GM12874 (cell line): ENCODE data around the gene MVD.

Source experiments
- CTCF ChIP-seq: IDR thresholded peaks from 2 replicates; pipeline ENCODE4 v1.5.1; 2011; ENCODE audit warnings: low read depth, mild to moderate bottlenecking, control low read depth, low read length, moderate library complexity; ENCODE audit not compliant: insufficient read depth

MVD gene

GRCh38 chr16:88677721-88678120 is 14.8 kb upstream of the MVD start:
- no peak for TF ChIP-seq CTCF

DNA sequence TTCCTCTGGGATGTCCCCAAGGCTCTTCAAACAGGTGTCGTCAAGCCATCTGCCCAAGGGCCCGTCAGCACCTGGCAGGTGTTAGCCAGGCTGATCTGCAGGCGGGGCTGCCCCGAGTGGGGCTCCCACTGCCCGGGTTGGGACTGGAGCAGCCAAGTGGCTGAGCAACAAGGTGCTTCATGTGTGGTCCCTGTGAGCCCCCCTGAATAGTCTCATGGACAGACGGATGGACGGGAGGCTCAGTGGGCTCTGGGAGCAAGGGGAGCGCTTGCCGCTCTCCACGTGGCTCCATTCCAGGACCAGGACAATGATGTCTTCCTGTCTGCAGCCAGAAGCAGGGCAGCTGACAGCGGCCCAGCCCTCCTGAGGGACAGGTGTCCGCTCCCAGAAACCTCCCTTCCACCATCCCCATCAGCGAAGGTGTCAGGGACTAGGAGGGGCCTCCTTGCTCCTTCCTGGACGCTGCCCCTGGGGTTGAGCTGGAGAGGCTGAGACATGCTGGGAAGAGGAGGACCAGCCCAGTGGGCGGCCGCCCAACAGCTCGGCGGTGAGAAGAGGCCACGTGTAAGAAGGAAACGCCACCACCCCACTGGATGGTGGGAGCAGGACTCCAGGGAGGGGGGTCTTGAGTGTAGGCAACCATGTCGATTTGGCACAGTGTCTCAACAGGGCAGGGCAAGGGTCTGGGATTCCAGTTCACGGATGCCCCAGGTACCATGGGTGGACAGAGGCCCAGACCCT is 13.8 kb upstream of the MVD start:
- no peak for TF ChIP-seq CTCF

DNA sequence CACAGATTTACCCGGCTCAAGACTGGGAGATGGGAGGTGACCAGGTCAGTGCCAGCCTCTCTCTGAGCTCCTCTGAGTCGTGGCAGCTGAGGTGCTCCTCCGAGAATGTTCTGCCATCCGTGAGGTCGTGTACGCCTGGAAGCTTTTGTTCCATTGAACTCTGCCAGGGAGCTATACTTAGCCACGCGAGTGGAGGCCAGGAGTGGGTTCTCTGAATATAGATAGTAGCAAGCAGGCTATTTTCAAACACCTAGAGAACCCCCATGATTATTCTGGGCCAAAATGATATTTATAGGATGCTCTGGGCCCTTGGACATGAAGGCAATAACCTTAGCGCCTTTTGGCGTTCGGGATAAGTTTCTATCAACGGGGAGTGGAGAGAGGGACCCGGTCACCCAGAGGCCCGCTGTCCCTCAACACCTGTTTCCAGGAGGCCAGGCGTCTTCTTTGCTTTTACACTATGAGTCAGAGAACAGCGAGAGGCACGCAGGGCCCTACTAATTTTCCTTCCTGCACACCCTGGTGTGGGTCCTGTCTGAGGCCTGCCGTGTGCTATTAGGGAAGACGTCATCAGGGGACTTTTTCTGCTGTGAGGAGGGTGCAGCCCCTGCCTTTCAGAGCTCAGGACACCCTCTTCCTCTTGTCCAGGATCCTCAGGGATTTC is 11.0 kb upstream of the MVD start:
- TF ChIP-seq CTCF: no peak

DNA sequence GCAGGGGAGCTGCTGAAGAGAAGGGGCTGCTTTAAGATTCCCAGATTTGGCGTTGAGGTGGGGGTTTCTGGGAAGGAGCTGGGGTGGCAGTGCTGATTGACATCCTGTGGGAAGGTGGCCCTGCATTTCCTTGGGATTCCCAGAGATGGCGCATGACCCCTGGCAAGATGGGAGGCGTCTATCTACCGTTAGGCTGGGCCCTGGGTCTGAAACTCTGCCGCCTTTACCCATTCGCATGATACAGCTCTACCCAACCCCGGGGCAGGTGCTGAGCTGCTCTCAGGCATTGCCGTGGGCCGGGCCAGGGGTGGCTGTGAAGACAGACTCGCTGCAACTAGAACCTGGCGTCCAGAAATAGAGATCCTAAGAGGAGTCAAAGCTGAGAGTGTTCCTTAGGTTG is 9.9 kb upstream of the MVD start:
- 0 out of 2 replicates have a peak, but pooled peaks have one; percentile 3 for TF ChIP-seq CTCF

DNA sequence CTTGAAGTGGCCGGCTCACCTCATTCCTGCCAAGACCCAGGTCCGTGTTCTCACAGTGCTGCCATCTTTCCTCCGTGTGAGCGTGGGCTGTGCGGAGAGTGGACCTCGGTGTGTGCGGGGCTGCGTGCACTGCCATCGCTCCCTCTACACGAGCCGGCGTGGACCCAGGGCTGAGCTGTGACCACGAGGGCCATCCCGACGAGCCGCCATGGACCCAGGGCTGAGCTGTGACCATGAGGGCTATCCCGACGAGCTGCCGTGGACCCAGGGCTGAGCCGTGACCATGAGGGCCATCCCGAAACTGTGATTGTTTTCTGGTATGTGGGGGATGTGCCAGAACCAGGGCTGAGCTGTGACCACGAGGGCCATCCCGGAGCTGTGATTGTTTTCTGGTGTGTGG is 8.9 kb upstream of the MVD start:
- no peak for TF ChIP-seq CTCF

DNA sequence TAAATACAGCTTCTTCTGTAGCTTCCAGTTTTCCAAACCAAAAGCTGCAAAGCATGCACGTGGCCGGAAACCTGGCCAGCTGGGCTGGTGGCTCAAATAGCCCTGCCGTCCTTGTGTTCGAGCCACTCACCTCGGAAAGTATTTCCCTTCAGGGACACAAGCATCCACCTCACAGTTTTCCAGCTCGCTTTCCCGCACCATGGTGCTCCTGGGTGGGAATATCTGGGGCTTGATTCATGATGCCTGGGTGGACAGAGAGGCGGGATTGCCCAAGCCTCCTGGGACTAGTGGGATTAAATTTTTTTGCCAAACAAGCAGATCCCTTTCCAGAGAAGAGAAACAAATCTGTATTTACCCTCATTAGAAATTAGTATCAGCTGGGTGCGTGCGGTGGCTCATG is 7.1 kb upstream of the MVD start:
- no peak for TF ChIP-seq CTCF

DNA sequence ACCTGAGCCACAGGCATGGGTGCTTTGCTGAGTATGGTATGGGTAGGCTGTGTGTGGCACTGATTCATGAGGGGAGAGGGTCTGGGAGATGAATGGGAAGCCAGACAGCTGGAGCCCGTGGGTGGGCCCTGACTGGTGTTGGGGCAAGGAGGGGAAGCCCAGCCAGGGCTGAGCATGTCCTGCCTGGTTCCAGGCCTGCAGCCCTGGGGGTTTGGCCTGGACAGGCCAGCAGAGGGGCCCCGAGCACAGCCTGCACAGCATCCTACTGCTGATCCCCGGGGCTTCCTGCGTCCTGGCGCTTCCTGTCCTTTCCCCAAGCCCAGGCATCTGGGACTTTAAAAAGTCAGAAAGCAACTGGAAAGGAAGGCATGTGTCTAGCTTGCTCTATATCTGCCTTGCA is 4.6 kb upstream of the MVD start:
- TF ChIP-seq CTCF: no peak
